ENCODE data around the gene GHITM.
"Not testable (repeated sequence)": the region's sequence is repeated elsewhere in the genome, so short reads cannot be mapped to it uniquely, and the experiment has no call there.

- not testable (repeated sequence) for TF ChIP-seq POLR2A, CTCF (IDR thresholded peaks at IDR 0.05)
These were observed 32.6 kb downstream of the GHITM start for GRCh38 chr10:84171700-84172466.
